H1 (cell line): ENCODE data around the gene ENKD1. TPM values are rescaled to one million over a fixed set of nuclear protein-coding genes. Genes with fewer than 3 reads are reported as not detected.

Source experiments
- KDM1A ChIP-seq: fragments of 200-600, 300-600 bp; sonication (generic); IDR thresholded peaks from 2 replicates; pipeline ENCODE4 v1.7.1; 2016; ENCODE audit warnings: mild to moderate bottlenecking, low read length, borderline replicate concordance
- polyA plus RNA-seq, 7 experiments: library from polyadenylated mRNA; depleted of rRNA in 3 of 7; stranded (reverse) in 5 of 7; unstranded in 2 of 7; fragments of >200 nt in 5 of 7; fragments of 200-250 nt in 2 of 7; gene quantifications; 1 replicate in 5 of 7; 2 replicates in 1 of 7; 4 replicates in 1 of 7; pipeline versions ENCODE4 v1.2.1 to v1.2.3, GENCODE V29; 2011 to 2013; ENCODE audit warnings: missing spikeins in 2 of 7, mixed read lengths in 2 of 7
- total RNA-seq: library from RNA; stranded (reverse); fragmentation: NEBNext Ultra II Directional; extraction: Animal tissue kit (Norgen Biotek cat#: 25700); gene quantifications from 2 replicates; pipeline ENCODE4 v1.2.1, GENCODE V29; 2021
- TF ChIP-seq, protein P1 (sequence below): fragments of 300-600 bp; sonication (generic); IDR thresholded peaks from 2 replicates; pipeline ENCODE4 v1.7.1; 2012; ENCODE audit warnings: low read length, moderate library complexity, mild to moderate bottlenecking, inconsistent platforms; ENCODE audit not compliant: insufficient replicate concordance

The ENKD1 gene
- total and polyA plus RNA-seq, 2 of the 8 experiments (the other 6 are each of a cell fraction or from before 2014, with no cell fraction given), result 12.9 to 16.1 TPM

DNA sequence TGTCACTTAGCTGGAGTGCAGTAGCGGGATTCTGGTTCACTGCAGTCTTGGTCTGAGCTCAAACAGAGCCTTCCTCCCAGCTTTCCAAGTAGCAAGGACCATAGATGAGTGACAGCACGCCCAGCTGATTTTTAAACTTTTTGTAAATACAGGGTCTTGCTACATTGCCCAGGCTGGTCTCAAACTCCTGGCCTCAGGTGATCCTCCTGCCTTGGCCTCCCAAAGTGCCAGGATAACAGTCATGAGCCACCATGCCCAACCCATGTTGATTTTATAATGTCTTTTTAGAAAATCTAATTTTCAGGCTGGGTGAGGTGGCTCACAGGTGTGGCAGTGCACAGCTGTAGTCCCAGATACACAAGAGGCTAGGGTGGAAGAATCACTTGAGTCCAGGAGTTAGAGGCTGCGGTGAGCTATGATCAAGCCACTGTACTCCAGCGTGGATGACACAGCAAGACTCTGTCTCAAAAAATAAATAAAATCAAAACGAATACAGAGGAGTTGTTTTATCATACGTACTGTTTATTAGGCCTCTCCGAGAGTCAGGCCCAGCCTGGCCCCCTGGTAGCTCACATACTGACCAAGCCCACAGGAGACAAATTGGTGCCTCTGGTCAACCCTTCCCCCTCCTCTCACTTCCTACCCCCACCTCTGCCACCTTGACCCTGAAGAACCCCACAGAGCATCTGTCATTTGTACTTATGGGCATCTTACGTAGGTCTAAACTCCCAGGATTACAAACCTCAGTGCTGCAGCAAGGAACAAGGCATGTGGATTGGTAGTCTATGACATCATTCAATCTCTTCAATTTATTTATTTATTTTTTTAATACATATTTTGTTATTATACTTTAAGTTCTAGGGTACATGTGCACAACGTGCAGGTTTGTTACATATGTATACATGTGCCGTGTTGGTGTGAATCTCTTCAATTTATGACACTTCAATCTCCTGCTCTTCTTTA is 13.7 kb upstream of the ENKD1 start (continued):
- TF ChIP-seq, protein P1, sequence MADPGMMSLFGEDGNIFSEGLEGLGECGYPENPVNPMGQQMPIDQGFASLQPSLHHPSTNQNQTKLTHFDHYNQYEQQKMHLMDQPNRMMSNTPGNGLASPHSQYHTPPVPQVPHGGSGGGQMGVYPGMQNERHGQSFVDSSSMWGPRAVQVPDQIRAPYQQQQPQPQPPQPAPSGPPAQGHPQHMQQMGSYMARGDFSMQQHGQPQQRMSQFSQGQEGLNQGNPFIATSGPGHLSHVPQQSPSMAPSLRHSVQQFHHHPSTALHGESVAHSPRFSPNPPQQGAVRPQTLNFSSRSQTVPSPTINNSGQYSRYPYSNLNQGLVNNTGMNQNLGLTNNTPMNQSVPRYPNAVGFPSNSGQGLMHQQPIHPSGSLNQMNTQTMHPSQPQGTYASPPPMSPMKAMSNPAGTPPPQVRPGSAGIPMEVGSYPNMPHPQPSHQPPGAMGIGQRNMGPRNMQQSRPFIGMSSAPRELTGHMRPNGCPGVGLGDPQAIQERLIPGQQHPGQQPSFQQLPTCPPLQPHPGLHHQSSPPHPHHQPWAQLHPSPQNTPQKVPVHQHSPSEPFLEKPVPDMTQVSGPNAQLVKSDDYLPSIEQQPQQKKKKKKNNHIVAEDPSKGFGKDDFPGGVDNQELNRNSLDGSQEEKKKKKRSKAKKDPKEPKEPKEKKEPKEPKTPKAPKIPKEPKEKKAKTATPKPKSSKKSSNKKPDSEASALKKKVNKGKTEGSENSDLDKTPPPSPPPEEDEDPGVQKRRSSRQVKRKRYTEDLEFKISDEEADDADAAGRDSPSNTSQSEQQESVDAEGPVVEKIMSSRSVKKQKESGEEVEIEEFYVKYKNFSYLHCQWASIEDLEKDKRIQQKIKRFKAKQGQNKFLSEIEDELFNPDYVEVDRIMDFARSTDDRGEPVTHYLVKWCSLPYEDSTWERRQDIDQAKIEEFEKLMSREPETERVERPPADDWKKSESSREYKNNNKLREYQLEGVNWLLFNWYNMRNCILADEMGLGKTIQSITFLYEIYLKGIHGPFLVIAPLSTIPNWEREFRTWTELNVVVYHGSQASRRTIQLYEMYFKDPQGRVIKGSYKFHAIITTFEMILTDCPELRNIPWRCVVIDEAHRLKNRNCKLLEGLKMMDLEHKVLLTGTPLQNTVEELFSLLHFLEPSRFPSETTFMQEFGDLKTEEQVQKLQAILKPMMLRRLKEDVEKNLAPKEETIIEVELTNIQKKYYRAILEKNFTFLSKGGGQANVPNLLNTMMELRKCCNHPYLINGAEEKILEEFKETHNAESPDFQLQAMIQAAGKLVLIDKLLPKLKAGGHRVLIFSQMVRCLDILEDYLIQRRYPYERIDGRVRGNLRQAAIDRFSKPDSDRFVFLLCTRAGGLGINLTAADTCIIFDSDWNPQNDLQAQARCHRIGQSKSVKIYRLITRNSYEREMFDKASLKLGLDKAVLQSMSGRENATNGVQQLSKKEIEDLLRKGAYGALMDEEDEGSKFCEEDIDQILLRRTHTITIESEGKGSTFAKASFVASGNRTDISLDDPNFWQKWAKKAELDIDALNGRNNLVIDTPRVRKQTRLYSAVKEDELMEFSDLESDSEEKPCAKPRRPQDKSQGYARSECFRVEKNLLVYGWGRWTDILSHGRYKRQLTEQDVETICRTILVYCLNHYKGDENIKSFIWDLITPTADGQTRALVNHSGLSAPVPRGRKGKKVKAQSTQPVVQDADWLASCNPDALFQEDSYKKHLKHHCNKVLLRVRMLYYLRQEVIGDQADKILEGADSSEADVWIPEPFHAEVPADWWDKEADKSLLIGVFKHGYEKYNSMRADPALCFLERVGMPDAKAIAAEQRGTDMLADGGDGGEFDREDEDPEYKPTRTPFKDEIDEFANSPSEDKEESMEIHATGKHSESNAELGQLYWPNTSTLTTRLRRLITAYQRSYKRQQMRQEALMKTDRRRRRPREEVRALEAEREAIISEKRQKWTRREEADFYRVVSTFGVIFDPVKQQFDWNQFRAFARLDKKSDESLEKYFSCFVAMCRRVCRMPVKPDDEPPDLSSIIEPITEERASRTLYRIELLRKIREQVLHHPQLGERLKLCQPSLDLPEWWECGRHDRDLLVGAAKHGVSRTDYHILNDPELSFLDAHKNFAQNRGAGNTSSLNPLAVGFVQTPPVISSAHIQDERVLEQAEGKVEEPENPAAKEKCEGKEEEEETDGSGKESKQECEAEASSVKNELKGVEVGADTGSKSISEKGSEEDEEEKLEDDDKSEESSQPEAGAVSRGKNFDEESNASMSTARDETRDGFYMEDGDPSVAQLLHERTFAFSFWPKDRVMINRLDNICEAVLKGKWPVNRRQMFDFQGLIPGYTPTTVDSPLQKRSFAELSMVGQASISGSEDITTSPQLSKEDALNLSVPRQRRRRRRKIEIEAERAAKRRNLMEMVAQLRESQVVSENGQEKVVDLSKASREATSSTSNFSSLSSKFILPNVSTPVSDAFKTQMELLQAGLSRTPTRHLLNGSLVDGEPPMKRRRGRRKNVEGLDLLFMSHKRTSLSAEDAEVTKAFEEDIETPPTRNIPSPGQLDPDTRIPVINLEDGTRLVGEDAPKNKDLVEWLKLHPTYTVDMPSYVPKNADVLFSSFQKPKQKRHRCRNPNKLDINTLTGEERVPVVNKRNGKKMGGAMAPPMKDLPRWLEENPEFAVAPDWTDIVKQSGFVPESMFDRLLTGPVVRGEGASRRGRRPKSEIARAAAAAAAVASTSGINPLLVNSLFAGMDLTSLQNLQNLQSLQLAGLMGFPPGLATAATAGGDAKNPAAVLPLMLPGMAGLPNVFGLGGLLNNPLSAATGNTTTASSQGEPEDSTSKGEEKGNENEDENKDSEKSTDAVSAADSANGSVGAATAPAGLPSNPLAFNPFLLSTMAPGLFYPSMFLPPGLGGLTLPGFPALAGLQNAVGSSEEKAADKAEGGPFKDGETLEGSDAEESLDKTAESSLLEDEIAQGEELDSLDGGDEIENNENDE, result no peak
- TF ChIP-seq KDM1A, result no peak
